Cardiac fibroblast (primary cell): ENCODE measurements around the gene PPP1R1C.

Experiments used
- DNase-seq, 2 donors: peaks; one replicate each; pipeline versions ENCODE4 v3.0.0 to v3.0.0-alpha.2; 2010; ENCODE audit warnings: low read depth in 2 of 2
- H3K4me3 ChIP-seq, 2 donors: replicated peaks in 1 of 2; 1 replicate in 1 of 2; 2 replicates in 1 of 2; pipeline ENCODE4 v1.5.1; 2011; ENCODE audit warnings: low read depth in 2 of 2, low read length in 2 of 2, mild to moderate bottlenecking in 2 of 2, moderate library complexity in 1 of 2
- TF ChIP-seq, protein P1 (sequence below): IDR thresholded peaks from one replicate; pipeline ENCODE4 v1.5.1; 2011; ENCODE audit warnings: low read depth, mild to moderate bottlenecking, low read length, inconsistent platforms

Gene PPP1R1C

GRCh38 chr2:182166841-182167240 lies 181.2 kb downstream of the PPP1R1C start:
- H3K4me3 ChIP-seq: no peak overlapping the region
- DNase-seq: no peak
- TF ChIP-seq, protein P1, sequence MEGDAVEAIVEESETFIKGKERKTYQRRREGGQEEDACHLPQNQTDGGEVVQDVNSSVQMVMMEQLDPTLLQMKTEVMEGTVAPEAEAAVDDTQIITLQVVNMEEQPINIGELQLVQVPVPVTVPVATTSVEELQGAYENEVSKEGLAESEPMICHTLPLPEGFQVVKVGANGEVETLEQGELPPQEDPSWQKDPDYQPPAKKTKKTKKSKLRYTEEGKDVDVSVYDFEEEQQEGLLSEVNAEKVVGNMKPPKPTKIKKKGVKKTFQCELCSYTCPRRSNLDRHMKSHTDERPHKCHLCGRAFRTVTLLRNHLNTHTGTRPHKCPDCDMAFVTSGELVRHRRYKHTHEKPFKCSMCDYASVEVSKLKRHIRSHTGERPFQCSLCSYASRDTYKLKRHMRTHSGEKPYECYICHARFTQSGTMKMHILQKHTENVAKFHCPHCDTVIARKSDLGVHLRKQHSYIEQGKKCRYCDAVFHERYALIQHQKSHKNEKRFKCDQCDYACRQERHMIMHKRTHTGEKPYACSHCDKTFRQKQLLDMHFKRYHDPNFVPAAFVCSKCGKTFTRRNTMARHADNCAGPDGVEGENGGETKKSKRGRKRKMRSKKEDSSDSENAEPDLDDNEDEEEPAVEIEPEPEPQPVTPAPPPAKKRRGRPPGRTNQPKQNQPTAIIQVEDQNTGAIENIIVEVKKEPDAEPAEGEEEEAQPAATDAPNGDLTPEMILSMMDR: no peak
